K562 (cell line): Measurements from ENCODE around the gene KLHL25. TPM values are rescaled to one million over a fixed set of nuclear protein-coding genes. Genes with fewer than 3 reads are reported as not detected.

ENCODE experiments used
- ATAC-seq: fragments of 200-7000 bp; cut with Tn5 transposase; 3 replicates; pipeline ENCODE4 v1.9.1; 2020; ENCODE audit warnings: moderate library complexity
- BruUV-seq: library from RNA; stranded (reverse); fragments of 400-500 nt; replicated peaks from 2 replicates; lab custom pipeline; 2021; lab: Mats Ljungman, UMichigan
- CTCF ChIA-PET: fragments of 300-600 bp; formaldehyde crosslinking; extraction: SDS; loops from one replicate; lab custom pipeline; 2021; ENCODE audit warnings: low intra/inter-chr PET ratio; lab: Yijun Ruan, JAX
- POLR2A ChIA-PET: fragments of 300-600, 350-650 bp; sonication (Branson Sonifier 250); formaldehyde crosslinking; extraction: SDS; loops from one replicate; lab custom pipeline; 2021; ENCODE audit warnings: antibody characterized with exemption, inconsistent platforms; lab: Yijun Ruan, JAX
- DNase-seq, 4 experiments: peaks; one replicate each; pipeline versions ENCODE4 v3.0.0 to v3.0.0-alpha.2; 2011 to 2018; ENCODE audit warnings: low spot score in 3 of 4, mixed read lengths in 3 of 4; ENCODE audit errors: extremely low read depth in 1 of 4
- FAIRE-seq: peaks from 2 replicates; lab custom pipeline; 2011; peaks lifted over from hg19 to GRCh38; lab: Jason Lieb, UNC
- H2AFZ ChIP-seq: 2 replicates; pipeline ENCODE4 v1.6.0; 2011; ENCODE audit warnings: low read depth, low read length, control low read depth, inconsistent platforms
- H3K27ac ChIP-seq: fragments of 200-600 bp; 3 replicates; pipeline ENCODE4 v1.8.0; 2011; ENCODE audit warnings: low read depth, mild to moderate bottlenecking, control low read depth, inconsistent platforms, low read length, moderate library complexity, mixed read lengths; ENCODE audit errors: extremely low read depth
- H3K27me3 ChIP-seq, 2 experiments: fragments of 300-600 bp in 1 of 2; 2 replicates in 1 of 2; 3 replicates in 1 of 2; pipeline versions ENCODE4 v1.6.0 to v1.8.0; 2011; ENCODE audit warnings: inconsistent platforms in 2 of 2, low read length in 2 of 2, mild to moderate bottlenecking in 1 of 2, mixed read lengths in 1 of 2, moderate library complexity in 1 of 2; ENCODE audit not compliant: control insufficient read depth in 2 of 2, insufficient read depth in 2 of 2
- H3K36me3 ChIP-seq: fragments of 300-600 bp; 3 replicates; pipeline ENCODE4 v1.8.0; 2011; ENCODE audit warnings: mild to moderate bottlenecking, low read length, inconsistent platforms; ENCODE audit not compliant: control insufficient read depth, insufficient read depth
- H3K4me1 ChIP-seq, 2 experiments: fragments of 200-600 bp in 1 of 2; replicated peaks in 1 of 2; 2 replicates in 1 of 2; 3 replicates in 1 of 2; pipeline versions ENCODE4 v1.5.1 to v1.8.0; 2011; ENCODE audit warnings: inconsistent platforms in 2 of 2, low read length in 2 of 2, mild to moderate bottlenecking in 1 of 2, mixed read lengths in 1 of 2, moderate library complexity in 1 of 2; ENCODE audit not compliant: control insufficient read depth in 2 of 2, insufficient read depth in 2 of 2
- H3K4me2 ChIP-seq: 2 replicates; pipeline ENCODE4 v1.6.1; 2011; ENCODE audit warnings: low read length, control low read depth, inconsistent platforms, mixed read lengths; ENCODE audit not compliant: insufficient read depth
- H3K4me3 ChIP-seq: fragments of 200-600 bp; sonication (generic), shearing (Covaris generic); 2 replicates; pipeline ENCODE4 v1.5.1; 2016; ENCODE audit warnings: control low read depth, inconsistent platforms
- H3K79me2 ChIP-seq: fragments of 200-600 bp; 3 replicates; pipeline ENCODE4 v1.8.0; 2011; ENCODE audit warnings: low read length, inconsistent platforms; ENCODE audit not compliant: control insufficient read depth, insufficient read depth
- H3K9ac ChIP-seq, 2 experiments: 2 replicates each; pipeline versions ENCODE4 v1.6.0 to v1.6.1; 2011; ENCODE audit warnings: low read depth in 2 of 2, low read length in 2 of 2, control low read depth in 1 of 2, inconsistent platforms in 1 of 2, mild to moderate bottlenecking in 1 of 2, mixed read lengths in 1 of 2; ENCODE audit not compliant: insufficient read depth in 1 of 2
- H3K9me1 ChIP-seq: one replicate; pipeline ENCODE4 v1.6.0; 2011; ENCODE audit warnings: inconsistent platforms, mild to moderate bottlenecking, low read length, moderate library complexity; ENCODE audit not compliant: control insufficient read depth, insufficient read depth
- H3K9me3 ChIP-seq: replicated peaks from 2 replicates; pipeline ENCODE4 v1.5.1; 2011; ENCODE audit warnings: low read depth, low read length, inconsistent platforms; ENCODE audit not compliant: control insufficient read depth, insufficient read depth
- H4K20me1 ChIP-seq: replicated peaks from 2 replicates; pipeline ENCODE4 v1.6.1; 2011; ENCODE audit warnings: low read length, inconsistent platforms, mixed read lengths; ENCODE audit not compliant: control insufficient read depth, insufficient read depth
- ADNP ChIP-seq: fragments of 200-800 bp; sonication (Bioruptor generic); IDR thresholded peaks from 2 replicates; pipeline ENCODE4 v1.6.1; 2016; ENCODE audit warnings: missing genetic modification characterization, missing compliant biosample characterization
- CTCF ChIP-seq, 3 experiments: IDR thresholded peaks in 2 of 3; conservative IDR thresholded peaks in 1 of 3; 2 replicates each; pipeline ENCODE4 v1.5.1; 2011 to 2012; ENCODE audit warnings: low read length in 3 of 3, mild to moderate bottlenecking in 3 of 3, control low read depth in 2 of 3, improper control_type of control experiment in 1 of 3, inconsistent platforms in 1 of 3, low read depth in 1 of 3, mixed read lengths in 1 of 3, moderate library complexity in 1 of 3; ENCODE audit not compliant: insufficient read depth in 2 of 3
- E2F1 ChIP-seq: sonication (generic); formaldehyde crosslinking; IDR thresholded peaks from 2 replicates; pipeline ENCODE4 v1.8.1; 2023; ENCODE audit warnings: mild to moderate bottlenecking, missing genetic modification reagents, moderate library complexity
- ELF1 ChIP-seq: fragments of 200-800 bp; sonication (Bioruptor generic); IDR thresholded peaks from 2 replicates; pipeline ENCODE4 v1.6.1; 2016; ENCODE audit warnings: missing genetic modification characterization, missing compliant biosample characterization
- ESRRA ChIP-seq: fragments of 450-650 bp; IDR thresholded peaks from 2 replicates; pipeline ENCODE4 v1.6.1; 2014; ENCODE audit warnings: low read depth, mild to moderate bottlenecking, moderate library complexity, borderline replicate concordance
- FIP1L1 ChIP-seq: fragments of 200-400 bp; formaldehyde crosslinking; IDR thresholded peaks from 2 replicates; pipeline ENCODE4 v1.6.1; 2018; ENCODE audit warnings: mild to moderate bottlenecking, low read depth, low read length; ENCODE audit not compliant: poor library complexity, severe bottlenecking
- HNRNPK ChIP-seq: fragments of 200-400 bp; formaldehyde crosslinking; IDR thresholded peaks from one replicate; pipeline ENCODE4 v1.6.1; 2018; ENCODE audit warnings: mild to moderate bottlenecking, low read depth, low read length; ENCODE audit not compliant: poor library complexity, severe bottlenecking
- IFI16 ChIP-seq: fragments of 250-450 bp; sonication (Bioruptor Pico); IDR thresholded peaks from 2 replicates; pipeline ENCODE4 v2.1.2; 2022; ENCODE audit warnings: mild to moderate bottlenecking, inconsistent platforms
- IRF1 ChIP-seq: sonication (generic); formaldehyde crosslinking; IDR thresholded peaks from 2 replicates; pipeline ENCODE4 v1.8.0; 2022; ENCODE audit warnings: missing genetic modification reagents, mild to moderate bottlenecking, borderline replicate concordance
- NFATC3 ChIP-seq: fragments of 450-650 bp; IDR thresholded peaks from 2 replicates; pipeline ENCODE4 v1.6.1; 2017; ENCODE audit warnings: mild to moderate bottlenecking
- NFE2L1 ChIP-seq: fragments of 450-650 bp; IDR thresholded peaks from 2 replicates; pipeline ENCODE4 v1.6.1; 2016; ENCODE audit warnings: missing genetic modification characterization, low read depth, mild to moderate bottlenecking, missing compliant biosample characterization, moderate library complexity, borderline replicate concordance
- NUFIP1 ChIP-seq: fragments of 450-650 bp; IDR thresholded peaks from 2 replicates; pipeline ENCODE4 v1.6.1; 2018; ENCODE audit not compliant: partially characterized antibody
- TEAD4 ChIP-seq, 2 experiments: sonication (generic) in 1 of 2; formaldehyde crosslinking in 1 of 2; IDR thresholded peaks; 2 replicates each; pipeline versions ENCODE4 v1.6.1 to v1.8.0; 2012 to 2022; ENCODE audit warnings: borderline replicate concordance in 1 of 2, inconsistent platforms in 1 of 2, low read length in 1 of 2, mild to moderate bottlenecking in 1 of 2, missing genetic modification reagents in 1 of 2
- THRAP3 ChIP-seq: fragments of 450-650 bp; IDR thresholded peaks from 2 replicates; pipeline ENCODE4 v1.6.1; 2016; ENCODE audit warnings: mild to moderate bottlenecking, inconsistent platforms, borderline replicate concordance
- ZNF121 ChIP-seq: sonication (generic); formaldehyde crosslinking; conservative IDR thresholded peaks from 2 replicates; pipeline ENCODE4 v1.8.0; 2022; ENCODE audit warnings: missing genetic modification reagents
- ZNF277 ChIP-seq: fragments of 250-450 bp; sonication (Bioruptor Pico); IDR thresholded peaks from 2 replicates; pipeline ENCODE4 v1.8.0; 2022; ENCODE audit warnings: inconsistent platforms, mild to moderate bottlenecking, moderate library complexity, borderline replicate concordance
- ZNF311 ChIP-seq: fragments of 250-450 bp; sonication (Bioruptor Pico); IDR thresholded peaks from 2 replicates; pipeline ENCODE4 v1.4.0; 2020; ENCODE audit warnings: mild to moderate bottlenecking, moderate library complexity
- ZNF561 ChIP-seq: fragments of 450-650 bp; formaldehyde crosslinking; conservative IDR thresholded peaks from 2 replicates; pipeline ENCODE4 v1.4.0; 2020; ENCODE audit warnings: mild to moderate bottlenecking, moderate library complexity
- WGBS: fragments of 100-300 bp; shearing (Covaris generic); methylation state at CpG from one replicate; pipeline ENCODE4 v1.1.6; 2016; ENCODE audit warnings: low coverage, mixed read lengths; ENCODE audit not compliant: insufficient coverage; ENCODE audit errors: missing lambda C conversion rate; 5-methylcytosine and 5-hydroxymethylcytosine counted together
- in situ Hi-C: fragments of 300-500 bp; cut with MboI; formaldehyde crosslinking; loops from 4 replicates; pipeline ENCODE4 v1.15.0; 2018; ENCODE audit warnings: inconsistent platforms, mixed read lengths
- intact Hi-C: fragments of 100-400 bp; cut with micrococcal nuclease; formaldehyde crosslinking; loops from 2 replicates; pipeline ENCODE4 v1.14.2; 2022
- polyA plus RNA-seq, 8 experiments: library from polyadenylated mRNA; depleted of rRNA in 4 of 8; stranded (reverse) in 5 of 8; unstranded in 3 of 8; fragments of >200 nt; fragmentation: Nextera tagmentation in 2 of 8; fragmentation: Illumina TruSeq in 1 of 8; extraction: Ambion mirVana in 2 of 8; extraction: Trizol in 1 of 8; gene quantifications; 2 replicates each; pipeline versions ENCODE4 v1.2.1 to v1.2.3, GENCODE V29; 2011 to 2014; ENCODE audit warnings: inconsistent platforms in 1 of 8, missing spikeins in 1 of 8
- total RNA-seq, 7 experiments: library from RNA; depleted of rRNA in 6 of 7; stranded (reverse); fragments of >200 nt in 6 of 7; fragmentation: Illumina TruSeq in 2 of 7; extraction: Trizol in 2 of 7; gene quantifications; 2 replicates each; pipeline versions ENCODE4 v1.2.1 to v1.2.3, GENCODE V29; 2011 to 2021; ENCODE audit warnings: low replicate concordance in 1 of 7

Gene KLHL25
- total and polyA plus RNA-seq, 9 of the 15 experiments (the other 6 are each of a cell fraction or from before 2014, with no cell fraction given): 0.04 to 0.14 (median 0.10) TPM; not detected in 3

GRCh38 chr15:85837881-85838280 is 43.2 kb upstream of the KLHL25 start:
- peaks cover 0 to 5% of the 10 kb centered on the region in 2 experiments; a peak in 1 of 5 replicates for H3K4me1 ChIP-seq
- H3K9me1 ChIP-seq: no peaks in the 10 kb centered on the region
- no peaks in the 10 kb centered on the region for H3K27me3 ChIP-seq
- intact Hi-C loops: no loop called here
- no peaks in the 10 kb centered on the region for H4K20me1 ChIP-seq
- H3K9me3 ChIP-seq: no peaks in the 10 kb centered on the region
- no peak overlapping the region for H3K27ac ChIP-seq
- ATAC-seq: no peak
- H3K36me3 ChIP-seq: no peaks in the 10 kb centered on the region
- DNase-seq: no peak
- H2AFZ ChIP-seq: no peak overlapping the region
- H3K4me2 ChIP-seq: no peak overlapping the region
- ChIA-PET POLR2A (no interaction called here), CTCF (no interaction called here)
- in situ Hi-C loops: loop anchor here (5.0 kb wide), 1 partner anchor 351 kb away; no protein-coding TSS in a partner anchor
- no peak for FAIRE-seq
- H3K4me3 ChIP-seq: no peak overlapping the region
- 0% methylated on average over 2 of the region's 2 CpGs for WGBS
- no peak overlapping the region for H3K9ac ChIP-seq
- BruUV-seq: no TSS peak
- no peaks in the 10 kb centered on the region for H3K79me2 ChIP-seq
- no peak for TF ChIP-seq CTCF (IDR thresholded peaks at IDR 0.05 in 2 of 3, conservative IDR thresholded peaks at IDR 0.05 in 1 of 3; ENCODE audit: insufficient read depth in 2 of 3, low read depth in 1 of 3, low read length in 3 of 3)
- TF ChIP-seq IFI16 (CRISPR knock-in tag): no peak
- no peak for TF ChIP-seq ADNP
- TF ChIP-seq THRAP3: no peak
- no peak for TF ChIP-seq ZNF121 (CRISPR knock-in tag)
- TF ChIP-seq NFE2L1: no peak
- TF ChIP-seq E2F1 (CRISPR knock-in tag): no peak
- no peak for TF ChIP-seq ELF1
- TF ChIP-seq IRF1 (CRISPR knock-in tag): no peak
- no peak for TF ChIP-seq HNRNPK
- no peak for TF ChIP-seq ZNF561 (CRISPR knock-in tag)
- TF ChIP-seq ZNF277 (CRISPR knock-in tag): no peak
- no peak for TF ChIP-seq NUFIP1
- no peak for TF ChIP-seq TEAD4 (IDR thresholded peaks at IDR 0.05; ENCODE audit: low read length)
- no peak for TF ChIP-seq TEAD4 (CRISPR knock-in tag; IDR thresholded peaks at IDR 0.05; ENCODE audit: borderline replicate concordance)
- no peak for TF ChIP-seq ZNF311
- TF ChIP-seq FIP1L1: no peak
- no peak for TF ChIP-seq ESRRA
- no peak for TF ChIP-seq NFATC3
